Thymus (tissue), 14 donors: Measurements from ENCODE around the gene PRAMEF26. TPM values are rescaled to one million over a fixed set of nuclear protein-coding genes. Genes with fewer than 3 reads are reported as not detected.
"Not testable (repeated sequence)": the region's sequence is repeated elsewhere in the genome, so short reads cannot be mapped to it uniquely, and the experiment has no call there.

Source experiments
- DNase-seq, 9 donors: peaks; one replicate each; pipeline ENCODE4 v3.0.0-alpha.2; 2013; ENCODE audit warnings: low spot score in 9 of 9, low read depth in 6 of 9, missing footprints in 1 of 9
- H3K27ac ChIP-seq, 2 donors: one replicate each; pipeline ENCODE4 v1.5.1; 2013; ENCODE audit warnings: control low read depth in 1 of 2, low read depth in 1 of 2, low read length in 1 of 2, mild to moderate bottlenecking in 1 of 2, moderate library complexity in 1 of 2
- H3K27me3 ChIP-seq, 2 donors: one replicate each; pipeline ENCODE4 v1.5.1; 2013; ENCODE audit warnings: low read length in 1 of 2; ENCODE audit not compliant: control insufficient read depth in 2 of 2, insufficient read depth in 1 of 2
- H3K36me3 ChIP-seq, 2 donors: one replicate each; pipeline ENCODE4 v1.5.1; 2013; ENCODE audit warnings: low read length in 1 of 2, mild to moderate bottlenecking in 1 of 2, moderate library complexity in 1 of 2; ENCODE audit not compliant: control insufficient read depth in 2 of 2, insufficient read depth in 2 of 2
- H3K4me1 ChIP-seq, 2 donors: one replicate each; pipeline ENCODE4 v1.5.1; 2013; ENCODE audit warnings: low read length in 2 of 2; ENCODE audit not compliant: control insufficient read depth in 2 of 2, insufficient read depth in 2 of 2
- H3K4me3 ChIP-seq, 2 donors: one replicate each; pipeline ENCODE4 v1.5.1; 2013; ENCODE audit warnings: low read length in 2 of 2, control low read depth in 1 of 2, mild to moderate bottlenecking in 1 of 2
- H3K9me3 ChIP-seq, 2 donors: one replicate each; pipeline ENCODE4 v1.5.1; 2013; ENCODE audit warnings: low read length in 1 of 2, mild to moderate bottlenecking in 1 of 2; ENCODE audit not compliant: control insufficient read depth in 2 of 2, insufficient read depth in 1 of 2
- WGBS: extraction: QIAGEN DNeasy Blood & Tissue Kit; methylation state at CpG from one replicate; pipeline ENCODE4 v1.1.7; 2013; 5-methylcytosine and 5-hydroxymethylcytosine counted together
- long read RNA-seq, 10 donors: transcript quantifications; one replicate each; lab custom pipeline, GENCODE V29; 2026
- polyA plus RNA-seq: library from polyadenylated mRNA; stranded (reverse); fragments of 200-250 nt; gene quantifications from one replicate; pipeline ENCODE4 v1.2.3, GENCODE V29; 2013
- total RNA-seq: library from RNA; stranded (reverse); fragments of 120-200 nt; gene quantifications from one replicate; pipeline ENCODE4 v1.2.4, GENCODE V29; 2013
- donor health status: healthy.

Gene PRAMEF26
- total RNA-seq = not detected
- not detected for polyA plus RNA-seq
- long read RNA-seq, donor 1 = 0 reads
- long read RNA-seq, donor 2 = 0 reads
- long read RNA-seq, donor 3 = 0 reads
- long read RNA-seq, donor 4 = 0 reads
- long read RNA-seq, donor 5 = 0 reads
- long read RNA-seq, donor 6 = 0 reads
- long read RNA-seq, donor 7 = 0 reads
- long read RNA-seq, donor 8 = 0 reads
- long read RNA-seq, donor 9 = 0 reads
- long read RNA-seq, donor 10 = 0 reads

GRCh38 chr1:13155909-13156308 is at the start of gene PRAMEF26:
PRAMEF26 (minus strand) TSS chr1:13156009; CDS start chr1:13153095, 2,914 bp downstream.
- H3K27me3 ChIP-seq, H3K4me3 ChIP-seq, H3K36me3 ChIP-seq, H3K4me1 ChIP-seq, H3K27ac ChIP-seq, DNase-seq, H3K9me3 ChIP-seq: not testable (repeated sequence)
- WGBS = 94% methylated on average over 1 of the region's 5 CpGs

- not testable (repeated sequence) for H3K27ac ChIP-seq, DNase-seq, H3K4me3 ChIP-seq, H3K36me3 ChIP-seq, H3K27me3 ChIP-seq, H3K9me3 ChIP-seq, H3K4me1 ChIP-seq
- WGBS = 100% methylated on average over 1 of the region's 5 CpGs
Measured at GRCh38 chr1:13201309-13201708, 45.5 kb upstream of the PRAMEF26 start, which contains the start of gene PRAMEF13. PRAMEF13 (minus strand) TSS chr1:13201409; CDS start chr1:13199589, 1,820 bp downstream.

GRCh38 chr1:13171548-13171947 is 15.7 kb upstream of the PRAMEF26 start, which contains the start of gene PRAMEF9:
PRAMEF9 (plus strand) TSS chr1:13171848; CDS start chr1:13175281, 3,433 bp downstream.
- WGBS = 98% methylated on average over 1 of the region's 2 CpGs
- not testable (repeated sequence) for H3K4me1 ChIP-seq, H3K27ac ChIP-seq, H3K9me3 ChIP-seq, H3K36me3 ChIP-seq, H3K27me3 ChIP-seq, DNase-seq, H3K4me3 ChIP-seq

- H3K27ac ChIP-seq, H3K9me3 ChIP-seq, H3K4me3 ChIP-seq, H3K36me3 ChIP-seq, DNase-seq, H3K27me3 ChIP-seq, H3K4me1 ChIP-seq: not testable (repeated sequence)
- no CpG with 5 or more reads among the region's 8 CpGs for WGBS
Measured at GRCh38 chr1:13165531-13165930, 9.7 kb upstream of the PRAMEF26 start, which contains the start of gene HNRNPCL4. HNRNPCL4 (minus strand) TSS chr1:13165631; CDS start chr1:13165467, 164 bp downstream.

- H3K27me3 ChIP-seq, H3K4me1 ChIP-seq, H3K27ac ChIP-seq, H3K4me3 ChIP-seq, H3K36me3 ChIP-seq, H3K9me3 ChIP-seq, DNase-seq: not testable (repeated sequence)
- WGBS = 96% methylated on average over 6 of the region's 6 CpGs
Measured at GRCh38 chr1:13116754-13117153, 39.1 kb downstream of the PRAMEF26 start, which contains the start of gene HNRNPCL2. HNRNPCL2 (minus strand) TSS chr1:13116854; CDS start chr1:13116400, 454 bp downstream.

Other genes starting within 250 kb of the PRAMEF26 start
- not detected for gene PRAMEF7, start 239.4 kb downstream of the PRAMEF26 start, total RNA-seq
- gene PRAMEF7, start 239.4 kb downstream of the PRAMEF26 start, polyA plus RNA-seq = 0.23 TPM
- 0.09 TPM for gene PRAMEF6, start 208.4 kb downstream of the PRAMEF26 start, total RNA-seq
- gene PRAMEF6, start 208.4 kb downstream of the PRAMEF26 start, polyA plus RNA-seq = 0.21 TPM
- gene PRAMEF27, start 99.4 kb downstream of the PRAMEF26 start, total RNA-seq = not detected
- gene PRAMEF27, start 99.4 kb downstream of the PRAMEF26 start, polyA plus RNA-seq = 0.07 TPM
- 0.09 TPM for gene HNRNPCL3, start 95.2 kb downstream of the PRAMEF26 start, total RNA-seq
- gene HNRNPCL3, start 95.2 kb downstream of the PRAMEF26 start, polyA plus RNA-seq = 0.07 TPM
- gene PRAMEF25, start 85.2 kb downstream of the PRAMEF26 start, total RNA-seq = 0.14 TPM
- 0.21 TPM for gene PRAMEF25, start 85.2 kb downstream of the PRAMEF26 start, polyA plus RNA-seq
- not detected for gene HNRNPCL2, start 39.2 kb downstream of the PRAMEF26 start, total RNA-seq
- 0.14 TPM for gene HNRNPCL2, start 39.2 kb downstream of the PRAMEF26 start, polyA plus RNA-seq
- gene HNRNPCL4, start 9.6 kb upstream of the PRAMEF26 start, total RNA-seq = not detected
- 0.07 TPM for gene HNRNPCL4, start 9.6 kb upstream of the PRAMEF26 start, polyA plus RNA-seq
- 0.05 TPM for gene PRAMEF9, start 15.8 kb upstream of the PRAMEF26 start, total RNA-seq
- 0.14 TPM for gene PRAMEF9, start 15.8 kb upstream of the PRAMEF26 start, polyA plus RNA-seq
- gene PRAMEF13, start 45.4 kb upstream of the PRAMEF26 start, total RNA-seq = 0.05 TPM
- 0.14 TPM for gene PRAMEF13, start 45.4 kb upstream of the PRAMEF26 start, polyA plus RNA-seq
- gene PRAMEF18, start 70.1 kb upstream of the PRAMEF26 start, total RNA-seq = not detected
- gene PRAMEF18, start 70.1 kb upstream of the PRAMEF26 start, polyA plus RNA-seq = 0.07 TPM
- not detected for gene PRAMEF5, start 98.2 kb upstream of the PRAMEF26 start, total RNA-seq
- gene PRAMEF5, start 98.2 kb upstream of the PRAMEF26 start, polyA plus RNA-seq = not detected
- 0.09 TPM for gene PRAMEF8, start 129.1 kb upstream of the PRAMEF26 start, total RNA-seq
- gene PRAMEF8, start 129.1 kb upstream of the PRAMEF26 start, polyA plus RNA-seq = 0.23 TPM
- gene PRAMEF33, start 147.5 kb upstream of the PRAMEF26 start, total RNA-seq = 0.05 TPM
- gene PRAMEF33, start 147.5 kb upstream of the PRAMEF26 start, polyA plus RNA-seq = not detected
- gene PRAMEF15, start 159.6 kb upstream of the PRAMEF26 start, total RNA-seq = not detected
- gene PRAMEF15, start 159.6 kb upstream of the PRAMEF26 start, polyA plus RNA-seq = 0.25 TPM
- gene PRAMEF14, start 191.1 kb upstream of the PRAMEF26 start, total RNA-seq = not detected
- 0.16 TPM for gene PRAMEF14, start 191.1 kb upstream of the PRAMEF26 start, polyA plus RNA-seq
- gene PRAMEF19, start 215.9 kb upstream of the PRAMEF26 start, total RNA-seq = 0.05 TPM
- gene PRAMEF19, start 215.9 kb upstream of the PRAMEF26 start, polyA plus RNA-seq = 0.07 TPM
- not detected for gene PRAMEF17, start 233.6 kb upstream of the PRAMEF26 start, total RNA-seq
- gene PRAMEF17, start 233.6 kb upstream of the PRAMEF26 start, polyA plus RNA-seq = 0.05 TPM